K562 (cell line): Measurements from ENCODE around the gene PLPPR1. TPM values are rescaled to one million over a fixed set of nuclear protein-coding genes. Genes with fewer than 3 reads are reported as not detected.

Experiments used
- ATAC-seq: fragments of 200-7000 bp; cut with Tn5 transposase; 3 replicates; pipeline ENCODE4 v1.9.1; 2020; ENCODE audit warnings: moderate library complexity
- BruUV-seq: library from RNA; stranded (reverse); fragments of 400-500 nt; replicated peaks from 2 replicates; lab custom pipeline; 2021; lab: Mats Ljungman, UMichigan
- CTCF ChIA-PET: fragments of 300-600 bp; formaldehyde crosslinking; extraction: SDS; loops from one replicate; lab custom pipeline; 2021; ENCODE audit warnings: low intra/inter-chr PET ratio; lab: Yijun Ruan, JAX
- POLR2A ChIA-PET: fragments of 300-600, 350-650 bp; sonication (Branson Sonifier 250); formaldehyde crosslinking; extraction: SDS; loops from one replicate; lab custom pipeline; 2021; ENCODE audit warnings: antibody characterized with exemption, inconsistent platforms; lab: Yijun Ruan, JAX
- DNase-seq, 4 experiments: peaks; one replicate each; pipeline versions ENCODE4 v3.0.0 to v3.0.0-alpha.2; 2011 to 2018; ENCODE audit warnings: low spot score in 3 of 4, mixed read lengths in 3 of 4; ENCODE audit errors: extremely low read depth in 1 of 4
- FAIRE-seq: peaks from 2 replicates; lab custom pipeline; 2011; peaks lifted over from hg19 to GRCh38; lab: Jason Lieb, UNC
- H2AFZ ChIP-seq: 2 replicates; pipeline ENCODE4 v1.6.0; 2011; ENCODE audit warnings: low read depth, low read length, control low read depth, inconsistent platforms
- H3K27ac ChIP-seq: fragments of 200-600 bp; 3 replicates; pipeline ENCODE4 v1.8.0; 2011; ENCODE audit warnings: low read depth, mild to moderate bottlenecking, control low read depth, inconsistent platforms, low read length, moderate library complexity, mixed read lengths; ENCODE audit errors: extremely low read depth
- H3K27me3 ChIP-seq, 2 experiments: fragments of 300-600 bp in 1 of 2; 2 replicates in 1 of 2; 3 replicates in 1 of 2; pipeline versions ENCODE4 v1.6.0 to v1.8.0; 2011; ENCODE audit warnings: inconsistent platforms in 2 of 2, low read length in 2 of 2, mild to moderate bottlenecking in 1 of 2, mixed read lengths in 1 of 2, moderate library complexity in 1 of 2; ENCODE audit not compliant: control insufficient read depth in 2 of 2, insufficient read depth in 2 of 2
- H3K36me3 ChIP-seq: fragments of 300-600 bp; 3 replicates; pipeline ENCODE4 v1.8.0; 2011; ENCODE audit warnings: mild to moderate bottlenecking, low read length, inconsistent platforms; ENCODE audit not compliant: control insufficient read depth, insufficient read depth
- H3K4me1 ChIP-seq, 2 experiments: fragments of 200-600 bp in 1 of 2; replicated peaks in 1 of 2; 2 replicates in 1 of 2; 3 replicates in 1 of 2; pipeline versions ENCODE4 v1.5.1 to v1.8.0; 2011; ENCODE audit warnings: inconsistent platforms in 2 of 2, low read length in 2 of 2, mild to moderate bottlenecking in 1 of 2, mixed read lengths in 1 of 2, moderate library complexity in 1 of 2; ENCODE audit not compliant: control insufficient read depth in 2 of 2, insufficient read depth in 2 of 2
- H3K4me2 ChIP-seq: 2 replicates; pipeline ENCODE4 v1.6.1; 2011; ENCODE audit warnings: low read length, control low read depth, inconsistent platforms, mixed read lengths; ENCODE audit not compliant: insufficient read depth
- H3K4me3 ChIP-seq: fragments of 200-600 bp; sonication (generic), shearing (Covaris generic); 2 replicates; pipeline ENCODE4 v1.5.1; 2016; ENCODE audit warnings: control low read depth, inconsistent platforms
- H3K79me2 ChIP-seq: fragments of 200-600 bp; 3 replicates; pipeline ENCODE4 v1.8.0; 2011; ENCODE audit warnings: low read length, inconsistent platforms; ENCODE audit not compliant: control insufficient read depth, insufficient read depth
- H3K9ac ChIP-seq, 2 experiments: 2 replicates each; pipeline versions ENCODE4 v1.6.0 to v1.6.1; 2011; ENCODE audit warnings: low read depth in 2 of 2, low read length in 2 of 2, control low read depth in 1 of 2, inconsistent platforms in 1 of 2, mild to moderate bottlenecking in 1 of 2, mixed read lengths in 1 of 2; ENCODE audit not compliant: insufficient read depth in 1 of 2
- H3K9me1 ChIP-seq: one replicate; pipeline ENCODE4 v1.6.0; 2011; ENCODE audit warnings: inconsistent platforms, mild to moderate bottlenecking, low read length, moderate library complexity; ENCODE audit not compliant: control insufficient read depth, insufficient read depth
- H3K9me3 ChIP-seq: replicated peaks from 2 replicates; pipeline ENCODE4 v1.5.1; 2011; ENCODE audit warnings: low read depth, low read length, inconsistent platforms; ENCODE audit not compliant: control insufficient read depth, insufficient read depth
- H4K20me1 ChIP-seq: replicated peaks from 2 replicates; pipeline ENCODE4 v1.6.1; 2011; ENCODE audit warnings: low read length, inconsistent platforms, mixed read lengths; ENCODE audit not compliant: control insufficient read depth, insufficient read depth
- MEF2D ChIP-seq: conservative IDR thresholded peaks from 2 replicates; pipeline ENCODE4 v1.6.1; 2016; ENCODE audit warnings: low read depth, missing genetic modification characterization, missing compliant biosample characterization
- RBBP5 ChIP-seq: fragments of 200-600 bp; sonication (generic); IDR thresholded peaks from 2 replicates; pipeline ENCODE4 v1.6.1; 2012; ENCODE audit warnings: borderline replicate concordance, mild to moderate bottlenecking, low read length, control low read depth, inconsistent platforms; ENCODE audit not compliant: insufficient read depth, poor library complexity, severe bottlenecking
- SP1 ChIP-seq: sonication (generic); formaldehyde crosslinking; IDR thresholded peaks from 2 replicates; pipeline ENCODE4 v1.8.1; 2022; ENCODE audit warnings: mild to moderate bottlenecking, missing genetic modification reagents
- ZC3H8 ChIP-seq: fragments of 450-650 bp; IDR thresholded peaks from 2 replicates; pipeline ENCODE4 v1.6.1; 2017
- WGBS: fragments of 100-300 bp; shearing (Covaris generic); methylation state at CpG from one replicate; pipeline ENCODE4 v1.1.6; 2016; ENCODE audit warnings: low coverage, mixed read lengths; ENCODE audit not compliant: insufficient coverage; ENCODE audit errors: missing lambda C conversion rate; 5-methylcytosine and 5-hydroxymethylcytosine counted together
- in situ Hi-C: fragments of 300-500 bp; cut with MboI; formaldehyde crosslinking; loops from 4 replicates; pipeline ENCODE4 v1.15.0; 2018; ENCODE audit warnings: inconsistent platforms, mixed read lengths
- intact Hi-C: fragments of 100-400 bp; cut with micrococcal nuclease; formaldehyde crosslinking; loops from 2 replicates; pipeline ENCODE4 v1.14.2; 2022
- polyA plus RNA-seq, 8 experiments: library from polyadenylated mRNA; depleted of rRNA in 4 of 8; stranded (reverse) in 5 of 8; unstranded in 3 of 8; fragments of >200 nt; fragmentation: Nextera tagmentation in 2 of 8; fragmentation: Illumina TruSeq in 1 of 8; extraction: Ambion mirVana in 2 of 8; extraction: Trizol in 1 of 8; gene quantifications; 2 replicates each; pipeline versions ENCODE4 v1.2.1 to v1.2.3, GENCODE V29; 2011 to 2014; ENCODE audit warnings: inconsistent platforms in 1 of 8, missing spikeins in 1 of 8
- total RNA-seq, 7 experiments: library from RNA; depleted of rRNA in 6 of 7; stranded (reverse); fragments of >200 nt in 6 of 7; fragmentation: Illumina TruSeq in 2 of 7; extraction: Trizol in 2 of 7; gene quantifications; 2 replicates each; pipeline versions ENCODE4 v1.2.1 to v1.2.3, GENCODE V29; 2011 to 2021; ENCODE audit warnings: low replicate concordance in 1 of 7
- TF ChIP-seq, protein P1 (sequence below): fragments of 150-350 bp; conservative IDR thresholded peaks from 2 replicates; pipeline ENCODE4 v1.6.1; 2014; ENCODE audit warnings: low read length

The PLPPR1 gene
- total and polyA plus RNA-seq, 9 of the 15 experiments (the other 6 are each of a cell fraction or from before 2014, with no cell fraction given), result not detected

DNA sequence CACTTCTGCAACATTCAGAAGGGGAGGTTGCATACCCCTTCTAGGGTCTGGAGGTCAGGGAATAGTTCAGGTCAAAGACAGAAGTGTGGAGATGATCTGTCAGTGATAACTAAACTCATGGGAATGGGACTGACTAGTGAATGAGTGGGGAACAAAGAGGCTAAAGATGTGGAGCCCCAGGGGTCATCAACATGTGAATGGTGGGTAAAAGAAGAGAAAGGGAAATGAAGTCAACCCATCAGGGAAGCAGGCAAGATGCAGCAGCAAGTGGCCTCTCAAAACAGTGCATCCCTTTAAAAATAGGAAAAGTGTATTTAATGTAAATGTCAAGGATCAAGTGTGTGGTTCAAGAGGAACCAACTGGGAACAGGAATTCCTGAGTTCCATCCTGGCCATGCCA lies 69.9 kb downstream of the PLPPR1 start:
- BruUV-seq, result no TSS peak
- H3K27ac ChIP-seq, result no peak overlapping the region
- no peaks in the 10 kb centered on the region for H3K4me1 ChIP-seq
- FAIRE-seq, result no peak
- no peaks in the 10 kb centered on the region for H3K9me3 ChIP-seq
- H3K36me3 ChIP-seq, result no peaks in the 10 kb centered on the region
- DNase-seq, result no peak
- intact Hi-C loops, result no loop called here
- H3K4me3 ChIP-seq, result no peak overlapping the region
- H4K20me1 ChIP-seq, result no peaks in the 10 kb centered on the region
- POLR2A ChIA-PET, result no interaction called here
- H3K4me2 ChIP-seq, result no peak overlapping the region
- no peaks in the 10 kb centered on the region for H3K79me2 ChIP-seq
- in situ Hi-C loops, result no loop called here
- no peak for ATAC-seq
- no peak overlapping the region for H2AFZ ChIP-seq
- no peak for TF ChIP-seq ZC3H8
- CTCF ChIA-PET, result no interaction called here
- no peaks in the 10 kb centered on the region for H3K27me3 ChIP-seq
- no peak overlapping the region for H3K9ac ChIP-seq
- no peaks in the 10 kb centered on the region for H3K9me1 ChIP-seq

DNA sequence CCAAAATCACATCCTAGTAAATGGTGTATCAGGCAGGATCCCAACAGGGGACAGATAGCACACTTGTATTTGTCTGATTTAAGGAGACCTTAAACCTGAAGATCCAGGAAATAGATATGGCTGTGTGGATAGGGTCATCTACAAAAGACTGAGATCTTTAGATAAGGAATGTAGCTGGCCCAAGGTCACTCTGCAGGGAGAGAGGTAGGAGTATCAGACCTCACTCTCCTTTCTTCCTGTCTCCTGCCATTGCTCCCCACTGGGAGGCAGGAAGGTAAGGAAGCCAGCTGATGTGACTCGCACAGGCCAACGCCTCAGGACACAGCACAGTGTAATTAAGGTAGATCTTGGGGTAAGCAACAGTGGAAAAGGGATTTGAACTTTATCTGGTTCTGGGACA lies 85.8 kb downstream of the PLPPR1 start:
- H3K9me3 ChIP-seq, result no peaks in the 10 kb centered on the region
- H3K9ac ChIP-seq, result no peak overlapping the region
- H3K27ac ChIP-seq, result no peak overlapping the region
- in situ Hi-C loops, result no loop called here
- no peaks in the 10 kb centered on the region for H3K36me3 ChIP-seq
- no peak overlapping the region for H3K4me2 ChIP-seq
- no peak for TF ChIP-seq RBBP5
- TF ChIP-seq, protein P1, sequence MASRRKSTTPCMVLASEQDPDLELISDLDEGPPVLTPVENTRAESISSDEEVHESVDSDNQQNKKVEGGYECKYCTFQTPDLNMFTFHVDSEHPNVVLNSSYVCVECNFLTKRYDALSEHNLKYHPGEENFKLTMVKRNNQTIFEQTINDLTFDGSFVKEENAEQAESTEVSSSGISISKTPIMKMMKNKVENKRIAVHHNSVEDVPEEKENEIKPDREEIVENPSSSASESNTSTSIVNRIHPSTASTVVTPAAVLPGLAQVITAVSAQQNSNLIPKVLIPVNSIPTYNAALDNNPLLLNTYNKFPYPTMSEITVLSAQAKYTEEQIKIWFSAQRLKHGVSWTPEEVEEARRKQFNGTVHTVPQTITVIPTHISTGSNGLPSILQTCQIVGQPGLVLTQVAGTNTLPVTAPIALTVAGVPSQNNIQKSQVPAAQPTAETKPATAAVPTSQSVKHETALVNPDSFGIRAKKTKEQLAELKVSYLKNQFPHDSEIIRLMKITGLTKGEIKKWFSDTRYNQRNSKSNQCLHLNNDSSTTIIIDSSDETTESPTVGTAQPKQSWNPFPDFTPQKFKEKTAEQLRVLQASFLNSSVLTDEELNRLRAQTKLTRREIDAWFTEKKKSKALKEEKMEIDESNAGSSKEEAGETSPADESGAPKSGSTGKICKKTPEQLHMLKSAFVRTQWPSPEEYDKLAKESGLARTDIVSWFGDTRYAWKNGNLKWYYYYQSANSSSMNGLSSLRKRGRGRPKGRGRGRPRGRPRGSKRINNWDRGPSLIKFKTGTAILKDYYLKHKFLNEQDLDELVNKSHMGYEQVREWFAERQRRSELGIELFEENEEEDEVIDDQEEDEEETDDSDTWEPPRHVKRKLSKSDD, result no peak
- TF ChIP-seq SP1 (CRISPR knock-in tag), result no peak
- no peak for TF ChIP-seq MEF2D (tag)
- no peaks in the 10 kb centered on the region for H4K20me1 ChIP-seq
- BruUV-seq, result no TSS peak
- H3K4me1 ChIP-seq, result no peaks in the 10 kb centered on the region
- POLR2A ChIA-PET, result no interaction called here
- DNase-seq, result no peak
- H3K79me2 ChIP-seq, result no peaks in the 10 kb centered on the region
- no peak for FAIRE-seq
- no peaks in the 10 kb centered on the region for H3K27me3 ChIP-seq
- no peak for ATAC-seq
- H3K9me1 ChIP-seq, result no peaks in the 10 kb centered on the region
- WGBS, result 0% methylated on average over 2 of the region's 2 CpGs
- CTCF ChIA-PET, result no interaction called here
- H2AFZ ChIP-seq, result no peak overlapping the region
- no peak overlapping the region for H3K4me3 ChIP-seq
- intact Hi-C loops, result loop anchor here (10.0 kb wide), 1 partner anchor 340 kb away; no protein-coding TSS in a partner anchor
